GM23338 (cell line): Measurements from ENCODE around the gene DNAH8. TPM values are rescaled to one million over a fixed set of nuclear protein-coding genes. Genes with fewer than 3 reads are reported as not detected.

Experiments
- ATAC-seq: fragments of 200-7000 bp; cut with Tn5 transposase; 3 replicates; pipeline ENCODE4 v1.9.1; 2020
- DNase-seq: peaks from one replicate; pipeline ENCODE4 v3.0.0-alpha.2; 2015; ENCODE audit warnings: low spot score
- H2AFZ ChIP-seq: fragments of 200-600 bp; sonication (generic); 2 replicates; pipeline ENCODE4 v1.8.0; 2016; ENCODE audit warnings: antibody characterized with exemption, mild to moderate bottlenecking, moderate library complexity
- H3F3A ChIP-seq: fragments of 200-600 bp; sonication (generic); replicated peaks from 2 replicates; pipeline ENCODE4 v1.8.0; 2017; ENCODE audit warnings: antibody characterized with exemption, mixed run types, low read depth
- H3K27ac ChIP-seq: fragments of 200-600 bp; sonication (generic); 2 replicates; pipeline ENCODE4 v1.6.1; 2016; ENCODE audit warnings: low read depth
- H3K27me3 ChIP-seq: fragments of 200-600 bp; sonication (generic); 2 replicates; pipeline ENCODE4 v1.8.0; 2016; ENCODE audit warnings: mild to moderate bottlenecking, mixed run types, moderate library complexity; ENCODE audit not compliant: insufficient read depth
- H3K36me3 ChIP-seq: fragments of 200-600 bp; sonication (generic); 2 replicates; pipeline ENCODE4 v1.8.0; 2016; ENCODE audit warnings: mild to moderate bottlenecking; ENCODE audit not compliant: insufficient read depth
- H3K4me1 ChIP-seq: fragments of 200-600 bp; sonication (generic); 2 replicates; pipeline ENCODE4 v1.8.0; 2016; ENCODE audit warnings: mild to moderate bottlenecking, moderate library complexity; ENCODE audit not compliant: insufficient read depth
- H3K4me2 ChIP-seq: fragments of 200-600 bp; sonication (generic); 2 replicates; pipeline ENCODE4 v1.7.1; 2017; ENCODE audit warnings: mixed run types
- H3K4me3 ChIP-seq: fragments of 200-600 bp; sonication (generic); 2 replicates; pipeline ENCODE4 v1.6.1; 2016; ENCODE audit warnings: mixed run types
- H3K79me2 ChIP-seq: fragments of 200-600 bp; sonication (generic); replicated peaks from 2 replicates; pipeline ENCODE4 v1.8.0; 2017; ENCODE audit warnings: mild to moderate bottlenecking; ENCODE audit not compliant: insufficient read depth
- H3K9me2 ChIP-seq: fragments of 200-600 bp; sonication (generic); 2 replicates; pipeline ENCODE4 v1.8.0; 2017; ENCODE audit not compliant: insufficient read depth
- H4K20me1 ChIP-seq: fragments of 200-600 bp; sonication (generic); replicated peaks from 2 replicates; pipeline ENCODE4 v1.8.0; 2017; ENCODE audit warnings: mild to moderate bottlenecking; ENCODE audit not compliant: insufficient read depth
- H3K27ac Mint-ChIP-seq: 2 replicates; pipeline ENCODE4 v1.8.0; 2020; ENCODE audit warnings: inconsistent platforms, mild to moderate bottlenecking, moderate library complexity, mixed read lengths
- H3K27me3 Mint-ChIP-seq: 3 replicates; pipeline ENCODE4 v1.8.0; 2022; ENCODE audit warnings: low read depth, mild to moderate bottlenecking, moderate library complexity, mixed read lengths, inconsistent platforms; ENCODE audit not compliant: insufficient read depth, poor library complexity
- H3K36me3 Mint-ChIP-seq: 3 replicates; pipeline ENCODE4 v1.8.0; 2021; ENCODE audit warnings: low read depth, mild to moderate bottlenecking, inconsistent platforms, moderate library complexity, mixed read lengths
- H3K4me1 Mint-ChIP-seq: 3 replicates; pipeline ENCODE4 v1.8.0; 2020; ENCODE audit warnings: mild to moderate bottlenecking, inconsistent platforms, mixed read lengths
- H3K4me3 Mint-ChIP-seq: 3 replicates; pipeline ENCODE4 v1.8.0; 2021; ENCODE audit warnings: moderate library complexity, mild to moderate bottlenecking, inconsistent platforms, mixed read lengths
- H3K9me3 Mint-ChIP-seq: 3 replicates; pipeline ENCODE4 v1.8.0; 2020; ENCODE audit warnings: moderate library complexity, mild to moderate bottlenecking, inconsistent platforms, mixed read lengths
- EZH2 ChIP-seq: fragments of 200-600 bp; sonication (generic); IDR thresholded peaks from one replicate; pipeline ENCODE4 v1.8.0; 2017; ENCODE audit warnings: antibody characterized with exemption, mild to moderate bottlenecking, low read depth; ENCODE audit not compliant: unreplicated experiment
- JUNB ChIP-seq: IDR thresholded peaks from one replicate; pipeline ENCODE4 v1.6.1; 2016; ENCODE audit warnings: antibody characterized with exemption; ENCODE audit not compliant: unreplicated experiment
- NANOG ChIP-seq: IDR thresholded peaks from 2 replicates; pipeline ENCODE4 v1.6.1; 2016; ENCODE audit warnings: antibody characterized with exemption, borderline replicate concordance
- POLR2AphosphoS5 ChIP-seq: IDR thresholded peaks from 2 replicates; pipeline ENCODE4 v1.6.1; 2016; ENCODE audit warnings: antibody characterized with exemption, low read depth
- ZNF331 ChIP-seq: fragments of 250-450 bp; sonication (Bioruptor Pico); IDR thresholded peaks from 2 replicates; pipeline ENCODE4 v1.5.0; 2020; ENCODE audit warnings: low read depth, mild to moderate bottlenecking, moderate library complexity
- polyA plus RNA-seq: library from polyadenylated mRNA; unstranded; fragments of >200 nt; fragmentation: Nextera tagmentation; extraction: Ambion mirVana; gene quantifications from 2 replicates; pipeline ENCODE4 v1.2.1, GENCODE V29; 2016
- total RNA-seq: library from RNA; depleted of rRNA; stranded (reverse); fragments of >200 nt; shearing (Covaris generic); gene quantifications from 2 replicates; pipeline ENCODE4 v1.2.3, GENCODE V29; 2014
- TF ChIP-seq, protein P1 (sequence below): IDR thresholded peaks from 2 replicates; pipeline ENCODE4 v1.6.1; 2016; ENCODE audit warnings: antibody characterized with exemption
- TF ChIP-seq, protein P2 (sequence below), 2 experiments: fragments of 200-600 bp in 1 of 2; sonication (generic) in 1 of 2; conservative IDR thresholded peaks; 2 replicates each; pipeline versions ENCODE4 v1.5.1 to v1.6.1; 2016 to 2017; ENCODE audit warnings: antibody characterized with exemption in 2 of 2, low read depth in 2 of 2, mild to moderate bottlenecking in 2 of 2, moderate library complexity in 1 of 2

DNAH8 gene
- total and polyA plus RNA-seq, 2 experiments from 2014 or later, result 0.02 TPM; not detected in 1

DNA sequence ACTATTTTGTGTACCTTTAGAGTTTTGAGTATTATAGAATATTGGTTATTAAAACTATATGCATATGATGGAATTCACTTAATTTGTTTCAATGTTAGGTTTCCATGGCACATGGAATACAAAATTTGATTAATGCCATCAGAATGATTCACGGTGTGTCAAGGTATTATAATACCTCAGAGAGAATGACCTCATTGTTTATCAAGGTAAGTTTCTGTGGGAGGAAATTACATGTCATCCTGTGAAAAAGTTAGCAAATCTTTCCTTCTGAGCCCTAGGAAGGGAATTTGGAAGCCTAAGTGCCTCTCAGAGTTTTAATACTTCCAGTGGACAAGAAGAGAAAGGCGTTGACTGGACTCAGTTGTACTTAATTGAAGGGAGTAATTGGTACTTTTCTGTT is 40.8 kb downstream of the DNAH8 start:
- H3K27me3 ChIP-seq, result no peaks in the 10 kb centered on the region
- ATAC-seq (no peak), DNase-seq (no peak)
- no peak overlapping the region for H2AFZ ChIP-seq
- Mint-ChIP-seq H3K27me3 (peaks cover 5% of the 10 kb centered on the region), H3K36me3 (no peaks in the 10 kb centered on the region), H3K9me3 (peaks cover 5% of the 10 kb centered on the region; the same call in 1 of the 3 replicates), H3K4me1 (no peaks in the 10 kb centered on the region), H3K4me3 (no peak overlapping the region), H3K27ac (no peak overlapping the region)
- no peak overlapping the region for H3K27ac ChIP-seq
- no peaks in the 10 kb centered on the region; the same call in 1 of the 2 replicates for H3K36me3 ChIP-seq
- no peak for TF ChIP-seq EZH2
- TF ChIP-seq NANOG, result no peak
- TF ChIP-seq POLR2AphosphoS5, result no peak
- no peak for TF ChIP-seq JUNB
- TF ChIP-seq, protein P1, sequence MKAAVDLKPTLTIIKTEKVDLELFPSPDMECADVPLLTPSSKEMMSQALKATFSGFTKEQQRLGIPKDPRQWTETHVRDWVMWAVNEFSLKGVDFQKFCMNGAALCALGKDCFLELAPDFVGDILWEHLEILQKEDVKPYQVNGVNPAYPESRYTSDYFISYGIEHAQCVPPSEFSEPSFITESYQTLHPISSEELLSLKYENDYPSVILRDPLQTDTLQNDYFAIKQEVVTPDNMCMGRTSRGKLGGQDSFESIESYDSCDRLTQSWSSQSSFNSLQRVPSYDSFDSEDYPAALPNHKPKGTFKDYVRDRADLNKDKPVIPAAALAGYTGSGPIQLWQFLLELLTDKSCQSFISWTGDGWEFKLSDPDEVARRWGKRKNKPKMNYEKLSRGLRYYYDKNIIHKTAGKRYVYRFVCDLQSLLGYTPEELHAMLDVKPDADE, result no peak
- H3K4me3 ChIP-seq, result no peak overlapping the region
- H3F3A ChIP-seq, result no peaks in the 10 kb centered on the region
- H3K4me1 ChIP-seq, result no peaks in the 10 kb centered on the region
- H3K79me2 ChIP-seq, result no peaks in the 10 kb centered on the region
- H3K9me2 ChIP-seq, result 0 out of 2 replicates have a peak, but pooled peaks cover 5% of the 10 kb centered on the region
- no peaks in the 10 kb centered on the region for H4K20me1 ChIP-seq
- H3K4me2 ChIP-seq, result no peak overlapping the region

DNA sequence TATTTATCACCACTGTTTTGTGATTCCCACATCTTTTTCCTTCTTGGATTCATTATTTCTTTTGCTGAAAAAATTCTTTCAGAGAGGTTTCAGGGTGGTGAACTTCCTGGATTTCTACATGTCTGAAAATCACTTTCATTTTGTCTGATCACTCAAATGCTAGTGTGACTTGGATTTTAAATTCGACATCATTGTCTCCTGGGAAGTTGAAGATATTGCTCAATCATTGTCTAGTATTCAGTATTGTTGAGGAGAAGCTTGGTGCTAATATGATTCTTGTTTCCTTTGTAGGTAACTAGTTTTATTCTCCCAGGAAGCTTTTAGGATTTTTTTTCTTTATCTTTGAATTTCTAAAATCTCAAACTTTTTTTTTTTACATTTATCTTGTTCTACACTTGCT is 45.0 kb downstream of the DNAH8 start:
- H3K36me3 ChIP-seq, result no peaks in the 10 kb centered on the region; the same call in 1 of the 2 replicates
- no peaks in the 10 kb centered on the region for H3F3A ChIP-seq
- H3K27ac Mint-ChIP-seq, result no peak overlapping the region

More for the DNA sequence above, 45.0 kb downstream of the DNAH8 start:
- Histone ChIP-seq H3K4me1 (no peaks in the 10 kb centered on the region), H2AFZ (no peak overlapping the region), H3K27me3 (no peaks in the 10 kb centered on the region), H3K9me2 (0 out of 2 replicates have a peak, but pooled peaks cover 5% of the 10 kb centered on the region), H3K4me3 (no peak overlapping the region), H3K79me2 (no peaks in the 10 kb centered on the region), H3K4me2 (no peak overlapping the region), H4K20me1 (no peaks in the 10 kb centered on the region), H3K27ac (no peak overlapping the region)
- Mint-ChIP-seq H3K4me1 (peaks cover 2% of the 10 kb centered on the region; the same call in 1 of the 3 replicates), H3K36me3 (no peaks in the 10 kb centered on the region), H3K27me3 (peaks cover 1% of the 10 kb centered on the region), H3K4me3 (no peak overlapping the region), H3K9me3 (peaks cover 5% of the 10 kb centered on the region; the same call in 1 of the 3 replicates)
- ATAC-seq, result no peak
- DNase-seq, result no peak
- TF ChIP-seq, protein P2, sequence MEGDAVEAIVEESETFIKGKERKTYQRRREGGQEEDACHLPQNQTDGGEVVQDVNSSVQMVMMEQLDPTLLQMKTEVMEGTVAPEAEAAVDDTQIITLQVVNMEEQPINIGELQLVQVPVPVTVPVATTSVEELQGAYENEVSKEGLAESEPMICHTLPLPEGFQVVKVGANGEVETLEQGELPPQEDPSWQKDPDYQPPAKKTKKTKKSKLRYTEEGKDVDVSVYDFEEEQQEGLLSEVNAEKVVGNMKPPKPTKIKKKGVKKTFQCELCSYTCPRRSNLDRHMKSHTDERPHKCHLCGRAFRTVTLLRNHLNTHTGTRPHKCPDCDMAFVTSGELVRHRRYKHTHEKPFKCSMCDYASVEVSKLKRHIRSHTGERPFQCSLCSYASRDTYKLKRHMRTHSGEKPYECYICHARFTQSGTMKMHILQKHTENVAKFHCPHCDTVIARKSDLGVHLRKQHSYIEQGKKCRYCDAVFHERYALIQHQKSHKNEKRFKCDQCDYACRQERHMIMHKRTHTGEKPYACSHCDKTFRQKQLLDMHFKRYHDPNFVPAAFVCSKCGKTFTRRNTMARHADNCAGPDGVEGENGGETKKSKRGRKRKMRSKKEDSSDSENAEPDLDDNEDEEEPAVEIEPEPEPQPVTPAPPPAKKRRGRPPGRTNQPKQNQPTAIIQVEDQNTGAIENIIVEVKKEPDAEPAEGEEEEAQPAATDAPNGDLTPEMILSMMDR (conservative IDR thresholded peaks at IDR 0.05; ENCODE audit: low read depth in 2 of 2), result no peak
- TF ChIP-seq ZNF331 (CRISPR knock-in tag), result no peak
